Keratinocyte (primary cell): ENCODE measurements around the gene RBM4. TPM values are rescaled to one million over a fixed set of nuclear protein-coding genes. Genes with fewer than 3 reads are reported as not detected.

Experiments used
- DNase-seq: peaks from one replicate; pipeline ENCODE4 v3.0.0-alpha.2; 2011; ENCODE audit warnings: low read depth, missing footprints, low spot score
- FAIRE-seq: peaks from 2 replicates; lab custom pipeline; 2011; peaks lifted over from hg19 to GRCh38; lab: Jason Lieb, UNC
- H2AFZ ChIP-seq: 2 replicates; pipeline ENCODE4 v1.6.0; 2012; ENCODE audit warnings: low read length, control low read depth, inconsistent platforms; ENCODE audit not compliant: control insufficient read depth
- H3K27ac ChIP-seq: 2 replicates; pipeline ENCODE4 v1.5.1; 2011; ENCODE audit warnings: low read length; ENCODE audit not compliant: control insufficient read depth, insufficient read depth
- H3K27me3 ChIP-seq: 3 replicates; pipeline ENCODE4 v1.6.0; 2011; ENCODE audit warnings: low read length; ENCODE audit not compliant: control insufficient read depth, insufficient read depth; ENCODE audit errors: extremely low read depth
- H3K36me3 ChIP-seq, 2 experiments: 2 replicates in 1 of 2; 3 replicates in 1 of 2; pipeline ENCODE4 v1.5.1; 2011; ENCODE audit warnings: low read length in 2 of 2, mild to moderate bottlenecking in 1 of 2; ENCODE audit not compliant: control insufficient read depth in 2 of 2, insufficient read depth in 2 of 2; ENCODE audit errors: extremely low read depth in 1 of 2
- H3K4me1 ChIP-seq: 3 replicates; pipeline ENCODE4 v1.5.1; 2011; ENCODE audit warnings: low read length; ENCODE audit not compliant: control insufficient read depth, insufficient read depth; ENCODE audit errors: extremely low read depth
- H3K4me2 ChIP-seq: 3 replicates; pipeline ENCODE4 v1.6.0; 2011; ENCODE audit warnings: low read depth, low read length; ENCODE audit not compliant: control insufficient read depth, insufficient read depth; ENCODE audit errors: extremely low read depth
- H3K4me3 ChIP-seq, 3 experiments: fragments of 200-600 bp in 1 of 3; sonication (generic) in 1 of 3; 2 replicates in 2 of 3; 3 replicates in 1 of 3; pipeline ENCODE4 v1.5.1; 2011 to 2016; ENCODE audit warnings: low read length in 3 of 3, mild to moderate bottlenecking in 3 of 3, control low read depth in 2 of 3, inconsistent platforms in 1 of 3, low read depth in 1 of 3, mixed read lengths in 1 of 3, mixed run types in 1 of 3, moderate library complexity in 1 of 3; ENCODE audit not compliant: control insufficient read depth in 2 of 3, insufficient read depth in 2 of 3; ENCODE audit errors: extremely low read depth in 1 of 3
- H3K79me2 ChIP-seq: 2 replicates; pipeline ENCODE4 v1.6.0; 2012; ENCODE audit warnings: low read length; ENCODE audit not compliant: control insufficient read depth, insufficient read depth
- H3K9ac ChIP-seq: 3 replicates; pipeline ENCODE4 v1.6.0; 2011; ENCODE audit warnings: low read length; ENCODE audit not compliant: control insufficient read depth, insufficient read depth; ENCODE audit errors: extremely low read depth
- H3K9me1 ChIP-seq: 3 replicates; pipeline ENCODE4 v1.6.0; 2011; ENCODE audit warnings: low read length; ENCODE audit not compliant: control insufficient read depth, insufficient read depth; ENCODE audit errors: extremely low read depth
- H3K9me3 ChIP-seq: 2 replicates; pipeline ENCODE4 v1.5.1; 2012; ENCODE audit warnings: low read depth, low read length; ENCODE audit not compliant: control insufficient read depth
- H4K20me1 ChIP-seq: 3 replicates; pipeline ENCODE4 v1.6.0; 2011; ENCODE audit warnings: low read length; ENCODE audit not compliant: control insufficient read depth, insufficient read depth; ENCODE audit errors: extremely low read depth
- CTCF ChIP-seq, 3 experiments: IDR thresholded peaks in 1 of 3; conservative IDR thresholded peaks in 1 of 3; optimal IDR thresholded peaks in 1 of 3; 2 replicates in 2 of 3; 3 replicates in 1 of 3; pipeline versions ENCODE3 to v1.5.1; 2011; ENCODE audit warnings: low read length in 3 of 3, mild to moderate bottlenecking in 3 of 3, moderate library complexity in 2 of 3, control low read depth in 1 of 3, inconsistent platforms in 1 of 3; ENCODE audit not compliant: insufficient read depth in 2 of 3; ENCODE audit errors: extremely low read depth in 1 of 3
- EZH2 ChIP-seq: IDR thresholded peaks from one replicate; pipeline ENCODE4 v1.6.1; 2012; ENCODE audit warnings: inconsistent platforms, mild to moderate bottlenecking, low read length, moderate library complexity
- dilution Hi-C: fragments of 300-500 bp; cut with MboI; formaldehyde crosslinking; loops from one replicate; pipeline ENCODE4 v1.7.0; 2020; ENCODE audit warnings: low sequenced_read_pairs; ENCODE audit not compliant: extremely low pct_ligation_motif_present
- polyA plus RNA-seq, 5 experiments: library from polyadenylated mRNA; depleted of rRNA in 3 of 5; stranded (reverse) in 3 of 5; stranded (forward) in 1 of 5; unstranded in 1 of 5; fragments of >200 nt; gene quantifications; 1 replicate in 1 of 5; 2 replicates in 3 of 5; 3 replicates in 1 of 5; pipeline versions ENCODE4 v1.2.1 to v1.2.3, GENCODE V29; 2011 to 2012; ENCODE audit warnings: missing spikeins in 2 of 5, low read depth in 1 of 5, low replicate concordance in 1 of 5

RBM4 gene
- polyA plus RNA-seq, 1 donor (not counting 4 experiments of a cell fraction or from before 2014, with no cell fraction given) = 190 TPM

GRCh38 chr11:66651016-66651415 lies 12.5 kb downstream of the RBM4 start:
- TF ChIP-seq CTCF (optimal IDR thresholded peaks at IDR 0.05 in 1 of 3, IDR thresholded peaks at IDR 0.05 in 1 of 3, conservative IDR thresholded peaks at IDR 0.05 in 1 of 3; ENCODE audit: extremely low read depth in 1 of 3, insufficient read depth in 2 of 3, low read length in 3 of 3) (no peak), EZH2 (no peak)
- Histone ChIP-seq H3K4me1 (peaks cover 8% of the 10 kb centered on the region), H3K4me3 (no peak overlapping the region), H3K36me3 (peaks cover 21% of the 10 kb centered on the region in 2 experiments), H3K9ac (no peak overlapping the region), H2AFZ (no peak overlapping the region), H3K27me3 (no peaks in the 10 kb centered on the region), H3K9me1 (no peaks in the 10 kb centered on the region), H3K9me3 (no peaks in the 10 kb centered on the region), H3K27ac (no peak overlapping the region), H4K20me1 (peaks cover 11% of the 10 kb centered on the region), H3K4me2 (no peak overlapping the region), H3K79me2 (peaks cover 51% of the 10 kb centered on the region)
- FAIRE-seq = no peak
- dilution Hi-C loops = no loop called here
- DNase-seq = no peak

- Histone ChIP-seq H3K4me2 (no peak overlapping the region), H3K27ac (no peak overlapping the region), H3K79me2 (peaks cover 35% of the 10 kb centered on the region), H3K4me3 (no peak overlapping the region), H3K9me3 (no peaks in the 10 kb centered on the region), H3K36me3 (peaks cover 7 to 10% of the 10 kb centered on the region in 2 experiments), H3K9ac (no peak overlapping the region), H3K4me1 (peaks cover 8% of the 10 kb centered on the region), H3K9me1 (no peaks in the 10 kb centered on the region), H3K27me3 (no peaks in the 10 kb centered on the region), H2AFZ (no peak overlapping the region), H4K20me1 (no peaks in the 10 kb centered on the region)
- TF ChIP-seq EZH2 (no peak), CTCF (optimal IDR thresholded peaks at IDR 0.05 in 1 of 3, IDR thresholded peaks at IDR 0.05 in 1 of 3, conservative IDR thresholded peaks at IDR 0.05 in 1 of 3; ENCODE audit: extremely low read depth in 1 of 3, insufficient read depth in 2 of 3, low read length in 3 of 3) (no peak)
- no peak for FAIRE-seq
- dilution Hi-C loops = no loop called here
- DNase-seq = no peak
These were observed 14.1 kb downstream of the RBM4 start for GRCh38 chr11:66652651-66653050.
